Muscle layer of colon (tissue), 2 donors: Measurements from ENCODE around the gene CSKMT.
A peak's percentile ranks its signal among the peaks of the same experiment; 100 is the strongest.
"Not testable (repeated sequence)": the region's sequence is repeated elsewhere in the genome, so short reads cannot be mapped to it uniquely, and the experiment has no call there.

Experiments used
- H3K27ac ChIP-seq: one replicate; pipeline ENCODE4 v1.7.0; 2013; ENCODE audit warnings: low read depth, mild to moderate bottlenecking, low read length, moderate library complexity
- H3K27me3 ChIP-seq, 2 donors: one replicate each; pipeline ENCODE4 v1.7.0; 2013; ENCODE audit warnings: low read length in 2 of 2, mild to moderate bottlenecking in 2 of 2; ENCODE audit not compliant: insufficient read depth in 2 of 2, control insufficient read depth in 1 of 2
- H3K36me3 ChIP-seq: one replicate; pipeline ENCODE4 v1.7.0; 2013; ENCODE audit warnings: mild to moderate bottlenecking, low read length; ENCODE audit not compliant: insufficient read depth
- H3K4me1 ChIP-seq: one replicate; pipeline ENCODE4 v1.7.0; 2013; ENCODE audit warnings: mild to moderate bottlenecking, low read length; ENCODE audit not compliant: insufficient read depth
- H3K4me3 ChIP-seq, 2 donors: one replicate each; pipeline ENCODE4 v1.7.0; 2013; ENCODE audit warnings: low read length in 2 of 2, low read depth in 1 of 2, mild to moderate bottlenecking in 1 of 2, moderate library complexity in 1 of 2
- H3K9ac ChIP-seq: one replicate; pipeline ENCODE4 v1.7.0; 2013; ENCODE audit warnings: low read length
- H3K9me3 ChIP-seq: one replicate; pipeline ENCODE4 v1.7.0; 2013; ENCODE audit warnings: mild to moderate bottlenecking, low read length
- donor health status: abdominal sarcoma.
- donor health status: Adenocarcinoma of cecum.

CSKMT gene

GRCh38 chr11:62677156-62677555, 12.0 kb downstream of the CSKMT start:
- Histone ChIP-seq H3K36me3 (peaks cover 17% of the 10 kb centered on the region), H3K9me3 (no peaks in the 10 kb centered on the region), H3K27me3 (no peaks in the 10 kb centered on the region), H3K9ac (no peak overlapping the region), H3K27ac (no peak overlapping the region), H3K4me1 (peaks cover 22% of the 10 kb centered on the region), H3K4me3 (no peak overlapping the region)

DNA sequence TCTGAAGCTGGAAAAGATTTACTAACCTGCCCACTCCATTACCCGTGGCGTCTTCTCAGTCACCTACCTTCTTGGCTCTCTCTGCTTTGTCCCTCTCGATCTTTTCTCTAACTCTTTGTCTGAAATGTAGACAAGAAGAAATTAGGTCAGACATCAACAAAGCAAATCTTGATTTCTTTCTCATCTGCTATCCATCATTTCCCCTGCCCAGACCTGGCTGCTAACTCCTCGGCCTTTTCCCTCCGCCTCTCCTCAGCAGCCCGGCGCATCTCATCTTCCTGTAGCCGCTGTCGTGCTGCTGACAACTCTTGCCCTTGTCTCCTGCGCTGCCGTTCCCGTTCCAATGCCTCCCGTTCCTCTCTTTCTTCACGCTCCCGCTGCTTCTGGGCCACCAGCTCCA, 12.6 kb downstream of the CSKMT start:
- Histone ChIP-seq H3K27ac (no peak overlapping the region), H3K9me3 (no peaks in the 10 kb centered on the region), H3K4me3 (peak overlapping the region in 1 of 2 donors; percentile 88), H3K9ac (peak overlapping the region; percentile 84), H3K4me1 (peaks cover 19% of the 10 kb centered on the region), H3K36me3 (peaks cover 17% of the 10 kb centered on the region), H3K27me3 (no peaks in the 10 kb centered on the region)

DNA sequence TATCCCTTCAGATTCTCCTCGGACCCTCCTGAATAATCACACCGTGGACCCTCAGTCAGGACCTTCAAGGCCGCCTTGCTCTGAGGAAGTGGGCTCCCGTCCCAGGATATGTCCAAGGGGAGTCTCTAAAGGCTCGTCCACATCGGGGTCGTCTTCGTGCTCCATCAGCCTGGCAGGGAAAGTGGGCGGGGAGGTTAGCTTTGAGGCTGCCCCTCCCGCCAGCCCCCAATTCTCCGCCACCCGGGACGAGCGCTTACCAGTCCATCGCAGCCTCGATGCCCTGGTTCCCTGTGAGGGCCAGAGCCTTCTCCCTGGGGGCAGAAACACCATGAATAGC, 13.3 kb downstream of the CSKMT start:
- Histone ChIP-seq H3K36me3 (peaks cover 17% of the 10 kb centered on the region), H3K4me3 (peak overlapping the region; percentile 67 to 88), H3K4me1 (peaks cover 12% of the 10 kb centered on the region), H3K27me3 (no peaks in the 10 kb centered on the region), H3K9me3 (no peaks in the 10 kb centered on the region), H3K9ac (peak overlapping the region; percentile 84), H3K27ac (peak overlapping the region; percentile 89)

GRCh38 chr11:62678770-62679696, 13.9 kb downstream of the CSKMT start, which contains the start of gene UBXN1:
UBXN1 (minus strand) TSS chr11:62679073; CDS start chr11:62678923, 150 bp downstream.
- Histone ChIP-seq H3K27ac (peak within 1 kb of the TSS; percentile 89), H3K4me3 (peak within 1 kb of the TSS; percentile 67 to 88), H3K9ac (peak within 1 kb of the TSS; percentile 84), H3K36me3 (peaks cover 17% of the 10 kb centered on the region), H3K9me3 (no peaks in the 10 kb centered on the region), H3K4me1 (peaks cover 10% of the 10 kb centered on the region), H3K27me3 (no peaks in the 10 kb centered on the region)

DNA sequence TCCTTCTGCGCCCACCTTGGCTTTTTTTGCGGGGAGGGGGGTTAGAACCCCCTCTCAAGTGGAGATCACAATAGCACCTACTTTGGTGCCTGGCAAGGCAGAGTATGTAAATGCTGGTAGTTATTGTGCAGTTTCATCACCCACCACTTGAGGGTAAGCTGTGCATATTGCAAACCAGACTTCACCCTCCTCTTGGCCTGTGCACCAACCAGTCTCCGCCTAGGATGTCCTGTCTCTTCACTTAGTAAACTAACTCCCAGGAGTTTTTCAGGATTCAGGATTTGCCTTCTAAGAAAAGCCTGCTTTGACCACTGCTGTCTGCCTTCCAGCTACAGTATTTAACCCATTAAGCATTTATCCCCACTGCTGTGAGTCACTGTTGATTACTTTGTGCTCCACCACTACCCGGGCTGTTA, 15.7 kb downstream of the CSKMT start:
- Histone ChIP-seq H3K27ac (no peak overlapping the region), H3K4me1 (peaks cover 10% of the 10 kb centered on the region), H3K9ac (no peak overlapping the region)

DNA sequence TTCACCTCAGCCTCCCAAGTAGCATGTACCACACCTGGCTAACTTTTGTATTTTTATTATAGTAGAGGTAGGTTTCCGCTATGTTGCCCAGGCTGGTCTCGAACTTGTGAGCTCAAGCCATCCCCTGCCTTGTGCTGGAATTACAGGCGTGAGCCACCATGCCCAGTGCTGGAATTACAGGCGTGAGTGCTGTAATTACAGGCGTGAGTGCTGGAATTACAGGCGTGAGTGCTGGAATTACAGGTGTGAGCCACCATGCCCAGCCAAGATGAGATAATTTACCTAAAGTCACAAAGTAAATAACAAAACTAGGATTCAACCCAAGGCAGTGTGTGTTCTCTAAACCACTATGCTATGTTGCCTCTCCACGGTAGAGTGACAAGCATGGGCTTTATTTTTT, 17.4 kb downstream of the CSKMT start:
- H3K27me3 ChIP-seq, result peaks cover 0 to under 1% of the 10 kb centered on the region in 2 donors
- H3K36me3 ChIP-seq, result peaks cover 4% of the 10 kb centered on the region
- H3K27ac ChIP-seq, result no peak overlapping the region

More for the DNA sequence above, 15.7 kb downstream of the CSKMT start:
- H3K36me3 ChIP-seq, result peaks cover 17% of the 10 kb centered on the region
- no peak overlapping the region for H3K4me3 ChIP-seq
- no peaks in the 10 kb centered on the region for H3K9me3 ChIP-seq
- no peaks in the 10 kb centered on the region for H3K27me3 ChIP-seq

GRCh38 chr11:62687508-62688396, 22.6 kb downstream of the CSKMT start:
- Histone ChIP-seq H3K9ac (no peak overlapping the region), H3K36me3 (peaks cover 14% of the 10 kb centered on the region), H3K4me1 (peaks cover 11% of the 10 kb centered on the region), H3K27ac (peak overlapping the region; percentile 60), H3K4me3 (peak overlapping the region; percentile 5 to 44), H3K27me3 (peaks cover 0 to 9% of the 10 kb centered on the region in 2 donors), H3K9me3 (no peaks in the 10 kb centered on the region)

More for the DNA sequence above, 17.4 kb downstream of the CSKMT start:
- Histone ChIP-seq H3K4me3 (no peak overlapping the region), H3K9ac (no peak overlapping the region), H3K9me3 (no peaks in the 10 kb centered on the region), H3K4me1 (peaks cover 9% of the 10 kb centered on the region)

DNA sequence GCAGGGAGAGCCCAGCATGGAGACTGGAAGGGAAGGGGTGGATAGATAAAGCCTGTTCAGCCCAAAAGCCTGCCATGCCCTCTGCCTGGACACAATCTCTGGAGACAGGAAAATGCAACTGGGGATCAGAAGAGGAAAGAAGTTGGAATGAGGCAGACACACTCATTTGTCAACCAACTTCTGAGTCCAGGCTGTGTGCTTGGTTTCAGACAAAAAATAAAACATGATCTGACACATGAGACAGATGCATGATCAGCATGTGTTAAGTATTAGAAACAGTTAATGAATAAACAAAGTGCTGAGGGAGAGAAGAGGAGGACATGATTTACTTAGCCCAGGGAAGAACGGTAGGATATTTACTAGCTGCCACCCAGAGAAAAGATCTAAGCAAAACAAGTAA, 23.4 kb downstream of the CSKMT start:
- peaks cover 18% of the 10 kb centered on the region for H3K36me3 ChIP-seq
- H3K4me1 ChIP-seq, result peaks cover 11% of the 10 kb centered on the region
- H3K9ac ChIP-seq, result no peak overlapping the region
- peak overlapping the region; percentile 5 to 44 for H3K4me3 ChIP-seq
- peaks cover 0 to 9% of the 10 kb centered on the region in 2 donors for H3K27me3 ChIP-seq
- H3K27ac ChIP-seq, result peak overlapping the region; percentile 60
- no peaks in the 10 kb centered on the region for H3K9me3 ChIP-seq

- Histone ChIP-seq H3K4me3 (peak within 1 kb of the TSS; percentile 41 to 44), H3K36me3 (peaks cover 18% of the 10 kb centered on the region), H3K27me3 (peaks cover 0 to 9% of the 10 kb centered on the region in 2 donors), H3K4me1 (peaks cover 14% of the 10 kb centered on the region), H3K9me3 (no peaks in the 10 kb centered on the region), H3K9ac (no peak within 1 kb of the TSS), H3K27ac (peak within 1 kb of the TSS; percentile 60)
Measured at GRCh38 chr11:62689421-62690183, 24.5 kb downstream of the CSKMT start, which contains the start of gene LRRN4CL. LRRN4CL (minus strand) TSS chr11:62689530; CDS start chr11:62688508, 1,022 bp downstream.

DNA sequence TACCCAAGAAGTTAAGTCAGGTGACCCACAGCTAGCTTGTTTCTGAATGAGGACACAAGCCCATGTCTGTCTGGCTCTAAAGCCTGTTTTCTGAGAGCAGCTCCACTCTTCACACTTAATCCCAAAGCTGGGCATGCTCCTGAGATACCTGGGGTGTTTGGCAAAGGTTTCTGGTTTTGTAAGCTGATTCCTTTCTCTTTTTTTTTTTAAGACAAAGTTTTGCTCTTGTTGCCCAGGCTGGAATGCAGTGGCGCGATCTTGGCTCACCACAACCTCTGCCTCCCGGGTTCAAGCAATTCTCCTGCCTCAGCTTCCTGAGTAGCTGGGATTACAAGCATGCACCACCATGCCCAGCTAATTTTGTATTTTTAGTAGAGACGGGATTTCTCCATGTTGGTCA, 28.5 kb downstream of the CSKMT start:
- not testable (repeated sequence) for H3K4me3 ChIP-seq, H3K27me3 ChIP-seq, H3K9ac ChIP-seq, H3K27ac ChIP-seq, H3K9me3 ChIP-seq
- H3K36me3 ChIP-seq, result peaks cover 18% of the 10 kb centered on the region
- H3K4me1 ChIP-seq, result peaks cover 15% of the 10 kb centered on the region
